ENCODE results near the gene ZNF827. TPM values are rescaled to one million over a fixed set of nuclear protein-coding genes. Genes with fewer than 3 reads are reported as not detected.

Gene ZNF827
- total RNA-seq, 1 experiment from 2014 or later: 19.1 TPM

GRCh38 chr4:145895056-145895455 lies 43.6 kb downstream of the ZNF827 start:
- H3K4me2 ChIP-seq (ENCODE audit: low read length): no peak overlapping the region
- no peak overlapping the region for H3K27ac ChIP-seq (ENCODE audit: low read depth, low read length)
- POLR2A ChIA-PET: no interaction called here

More at GRCh38 chr4:145895056-145895455, 43.6 kb downstream of the ZNF827 start:
- Histone ChIP-seq H4K20me1 (ENCODE audit: insufficient read depth) (no peaks in the 10 kb centered on the region), H3K36me3 (ENCODE audit: control insufficient read depth in 1 of 2, insufficient read depth in 2 of 2, low read length in 2 of 2) (no peaks in the 10 kb centered on the region), H3K4me1 (ENCODE audit: control insufficient read depth in 1 of 2, insufficient read depth in 2 of 2, low read length in 2 of 2) (no peaks in the 10 kb centered on the region), H2AFZ (ENCODE audit: low read depth, low read length, poor library complexity, severe bottlenecking) (no peak overlapping the region), H3K79me2 (ENCODE audit: insufficient read depth, low read length) (peaks cover 24% of the 10 kb centered on the region; the same call in 1 of the 2 replicates), H3K9me3 (ENCODE audit: control insufficient read depth in 1 of 2, insufficient read depth in 1 of 2, low read depth in 1 of 2, low read length in 2 of 2) (no peaks in the 10 kb centered on the region), H3K4me3 (replicated peaks in 1 of 2; ENCODE audit: low read depth in 1 of 2, low read length in 2 of 2) (no peak overlapping the region), H3K9me2 (ENCODE audit: insufficient read depth) (no peaks in the 10 kb centered on the region), H3K27me3 (ENCODE audit: insufficient read depth, low read length) (no peaks in the 10 kb centered on the region), H3K9ac (ENCODE audit: low read length) (no peak overlapping the region)
- ATAC-seq (no peak), DNase-seq (ENCODE audit: low read depth, low spot score) (no peak)
- intact Hi-C loops (cut with micrococcal nuclease): no loop called here
- no peak for TF ChIP-seq ATF3 (IDR thresholded peaks at IDR 0.05)
- no peak for TF ChIP-seq POLR2AphosphoS5 (IDR thresholded peaks at IDR 0.05; ENCODE audit: low read depth, low read length)
- TF ChIP-seq, protein P1, sequence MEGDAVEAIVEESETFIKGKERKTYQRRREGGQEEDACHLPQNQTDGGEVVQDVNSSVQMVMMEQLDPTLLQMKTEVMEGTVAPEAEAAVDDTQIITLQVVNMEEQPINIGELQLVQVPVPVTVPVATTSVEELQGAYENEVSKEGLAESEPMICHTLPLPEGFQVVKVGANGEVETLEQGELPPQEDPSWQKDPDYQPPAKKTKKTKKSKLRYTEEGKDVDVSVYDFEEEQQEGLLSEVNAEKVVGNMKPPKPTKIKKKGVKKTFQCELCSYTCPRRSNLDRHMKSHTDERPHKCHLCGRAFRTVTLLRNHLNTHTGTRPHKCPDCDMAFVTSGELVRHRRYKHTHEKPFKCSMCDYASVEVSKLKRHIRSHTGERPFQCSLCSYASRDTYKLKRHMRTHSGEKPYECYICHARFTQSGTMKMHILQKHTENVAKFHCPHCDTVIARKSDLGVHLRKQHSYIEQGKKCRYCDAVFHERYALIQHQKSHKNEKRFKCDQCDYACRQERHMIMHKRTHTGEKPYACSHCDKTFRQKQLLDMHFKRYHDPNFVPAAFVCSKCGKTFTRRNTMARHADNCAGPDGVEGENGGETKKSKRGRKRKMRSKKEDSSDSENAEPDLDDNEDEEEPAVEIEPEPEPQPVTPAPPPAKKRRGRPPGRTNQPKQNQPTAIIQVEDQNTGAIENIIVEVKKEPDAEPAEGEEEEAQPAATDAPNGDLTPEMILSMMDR (IDR thresholded peaks at IDR 0.05 in 2 of 3, conservative IDR thresholded peaks at IDR 0.05 in 1 of 3; ENCODE audit: borderline replicate concordance in 1 of 3, insufficient read depth in 1 of 3, low read depth in 2 of 3, low read length in 2 of 3): no peak
- no peak for TF ChIP-seq CBX3 (IDR thresholded peaks at IDR 0.05; ENCODE audit: low read depth)
- no peak for TF ChIP-seq SP1 (IDR thresholded peaks at IDR 0.05; ENCODE audit: low read depth)
- TF ChIP-seq FOSL1 (IDR thresholded peaks at IDR 0.05; ENCODE audit: low read depth): no peak
- TF ChIP-seq CEBPB (IDR thresholded peaks at IDR 0.05; ENCODE audit: low read depth): no peak
- no peak for TF ChIP-seq RAD21 (IDR thresholded peaks at IDR 0.05; ENCODE audit: low read depth)
- TF ChIP-seq EZH2phosphoT487 (IDR thresholded peaks at IDR 0.05; ENCODE audit: borderline replicate concordance): no peak
- no peak for TF ChIP-seq EGR1 (IDR thresholded peaks at IDR 0.05; ENCODE audit: low read depth)
- no peak for TF ChIP-seq SIN3A (IDR thresholded peaks at IDR 0.05; ENCODE audit: low read depth)
- TF ChIP-seq SRF (IDR thresholded peaks at IDR 0.05; ENCODE audit: low read depth): no peak
- no peak for TF ChIP-seq ZNF274 (IDR thresholded peaks at IDR 0.05; ENCODE audit: low read depth, low read length)
- TF ChIP-seq ELF1 (IDR thresholded peaks at IDR 0.05; ENCODE audit: borderline replicate concordance, low read depth): no peak
- no peak for TF ChIP-seq ZBTB33 (IDR thresholded peaks at IDR 0.05; ENCODE audit: extremely low read depth, insufficient replicate concordance, low read length)
- no peak for TF ChIP-seq TCF7L2 (IDR thresholded peaks at IDR 0.05; ENCODE audit: borderline replicate concordance, extremely low read depth, insufficient read depth, insufficient read length)
- no peak for TF ChIP-seq YY1 (IDR thresholded peaks at IDR 0.05; ENCODE audit: extremely low read depth, insufficient replicate concordance, low read depth, low read length)
- RAD21 ChIA-PET (ENCODE audit: low non-redundant PET in 1 of 2, low total read pairs in 2 of 2, uncharacterized antibody in 2 of 2, unreplicated experiment in 2 of 2): no interaction called here
- no TSS peak for BruUV-seq (replicated peaks)
- CTCF ChIA-PET: no interaction called here

Measured in HCT116 (cell line).